ENCODE results near the gene AATF. TPM values are rescaled to one million over a fixed set of nuclear protein-coding genes. Genes with fewer than 3 reads are reported as not detected.

Gene AATF
- total and polyA plus RNA-seq, 2 of the 8 experiments (the other 6 are each of a cell fraction or from before 2014, with no cell fraction given) = 20.1 to 62.8 TPM

GRCh38 chr17:36931096-36931696, 17.6 kb upstream of the AATF start:
- H3K79me1 ChIP-seq (ENCODE audit: low read depth, low read length) = no peaks in the 10 kb centered on the region
- H2BK5ac ChIP-seq (ENCODE audit: low read depth, low read length) = no peak overlapping the region
- POLR2A ChIA-PET (ENCODE audit: partially characterized antibody) = interaction anchor here (1.2 to 5.5 kb wide), 2 partner anchors 13 to 19 kb away, joined by 3 to 45 read pairs; no protein-coding TSS in a partner anchor
- no peak overlapping the region for H3K23ac ChIP-seq (ENCODE audit: insufficient read length)
- TF ChIP-seq CBX5 (IDR thresholded peaks at IDR 0.05; ENCODE audit: low read depth, low read length) (no peak), JUN (IDR thresholded peaks at IDR 0.05; ENCODE audit: low read depth, low read length) (no peak), EZH2 (IDR thresholded peaks at IDR 0.05; ENCODE audit: low read depth, low read length, severe bottlenecking) (peak; percentile 70), SRF (IDR thresholded peaks at IDR 0.05; ENCODE audit: low read depth, low read length) (no peak), TBP (IDR thresholded peaks at IDR 0.05; ENCODE audit: low read depth, low read length) (no peak)
- H3K27ac ChIP-seq (ENCODE audit: low read depth, low read length) = no peak overlapping the region
- H2BK15ac ChIP-seq (ENCODE audit: low read length) = no peak overlapping the region
- DNase-seq (ENCODE audit: low read depth in 1 of 2, low spot score in 2 of 2) = no peak
- CTCF ChIA-PET (ENCODE audit: partially characterized antibody) = interaction anchor here (0.8 to 2.0 kb wide), 6 partner anchors 11 to 116 kb away, joined by 3 to 6 read pairs (median 3); no protein-coding TSS in a partner anchor
- no peak overlapping the region for H3K9ac ChIP-seq (replicated peaks in 1 of 4; ENCODE audit: extremely low read depth in 1 of 4, low read depth in 3 of 4, low read length in 3 of 4)
- peaks cover 6 to 11% of the 10 kb centered on the region in 2 experiments for H4K20me1 ChIP-seq (replicated peaks in 1 of 2; ENCODE audit: control insufficient read depth in 1 of 2, insufficient read depth in 2 of 2, low read length in 2 of 2)
- no peak overlapping the region for H3K18ac ChIP-seq (ENCODE audit: extremely low read depth, low read length)
- H4K8ac ChIP-seq (ENCODE audit: extremely low read depth, insufficient read depth, low read length) = no peak overlapping the region; the same call in 1 of the 2 replicates
- no peak overlapping the region for H2AFZ ChIP-seq (ENCODE audit: low read length)
- 30% methylated on average over 7 of the region's 7 CpGs; no CpG with 5 or more reads in 1 of the 2 experiments for WGBS, 2 experiments (ENCODE audit: extremely low coverage in 1 of 2, insufficient coverage in 1 of 2, insufficient read length in 1 of 2, insufficient replicate concordance in 2 of 2, low coverage in 1 of 2, low lambda C conversion rate in 2 of 2, missing lambda C conversion rate in 1 of 2)
- H3K56ac ChIP-seq (replicated peaks; ENCODE audit: insufficient read length, low read depth, low read length) = no peak overlapping the region
- H3K23me2 ChIP-seq (ENCODE audit: low read depth, low read length) = peaks cover 20% of the 10 kb centered on the region; the same call in 1 of the 2 replicates
- H3K79me2 ChIP-seq (ENCODE audit: control insufficient read depth in 1 of 2, insufficient read depth in 2 of 2, low read length in 2 of 2) = no peaks in the 10 kb centered on the region
- peaks cover 0 to 2% (median 0%) of the 10 kb centered on the region in 4 experiments; a peak in 1 of 8 replicates for H3K36me3 ChIP-seq (ENCODE audit: control insufficient read depth in 2 of 4, insufficient read depth in 4 of 4, low read length in 3 of 4)
- H3K4me2 ChIP-seq (ENCODE audit: insufficient read depth in 1 of 2, low read depth in 2 of 2, low read length in 2 of 2) = peak overlapping the region; percentile 3 to 88; a peak in 1 of 4 replicates
- FAIRE-seq = no peak
- no peaks in the 10 kb centered on the region for H3K9me3 ChIP-seq (ENCODE audit: insufficient read depth in 2 of 2, low read depth in 1 of 2, low read length in 1 of 2)
- peaks cover 60 to 87% (median 79%) of the 10 kb centered on the region in 4 experiments for H3K27me3 ChIP-seq (replicated peaks in 1 of 4; ENCODE audit: control insufficient read depth in 3 of 4, extremely low read depth in 1 of 4, insufficient read depth in 3 of 4, low read length in 3 of 4)
- H3K4ac ChIP-seq (replicated peaks; ENCODE audit: insufficient read length, low read depth, low read length) = no peak overlapping the region
- H2BK120ac ChIP-seq (replicated peaks; ENCODE audit: low read depth, low read length) = no peak overlapping the region
- no peak overlapping the region for H2BK20ac ChIP-seq (ENCODE audit: low read length)
- H3K4me1 ChIP-seq (replicated peaks in 1 of 4; ENCODE audit: control insufficient read depth in 3 of 4, insufficient read depth in 4 of 4, low read length in 3 of 4) = peaks cover 19 to 72% (median 43%) of the 10 kb centered on the region in 4 experiments
- H4K91ac ChIP-seq (replicated peaks; ENCODE audit: insufficient read length, low read length) = no peak overlapping the region
- no peak overlapping the region for H3K4me3 ChIP-seq (ENCODE audit: extremely low read depth in 1 of 4, insufficient read depth in 2 of 4, low read depth in 3 of 4, low read length in 4 of 4)
- H2BK12ac ChIP-seq (ENCODE audit: low read depth, low read length) = 0 out of 2 replicates have a peak overlapping the region, but pooled peaks have one; percentile 18
- no peak overlapping the region for H3K14ac ChIP-seq (ENCODE audit: insufficient read length)
- H2AK5ac ChIP-seq (ENCODE audit: low read depth, low read length) = no peak overlapping the region
- H4K5ac ChIP-seq (ENCODE audit: insufficient read length, low read depth, low read length) = no peak overlapping the region

Measured in H1 (cell line).